Muscle layer of colon (tissue), 2 donors: ENCODE measurements around the gene CLRN3.
A peak's percentile ranks its signal among the peaks of the same experiment; 100 is the strongest.

ENCODE experiments used
- H3K27ac ChIP-seq: one replicate; pipeline ENCODE4 v1.7.0; 2013; ENCODE audit warnings: low read depth, mild to moderate bottlenecking, low read length, moderate library complexity
- H3K27me3 ChIP-seq, 2 donors: one replicate each; pipeline ENCODE4 v1.7.0; 2013; ENCODE audit warnings: low read length in 2 of 2, mild to moderate bottlenecking in 2 of 2; ENCODE audit not compliant: insufficient read depth in 2 of 2, control insufficient read depth in 1 of 2
- H3K36me3 ChIP-seq: one replicate; pipeline ENCODE4 v1.7.0; 2013; ENCODE audit warnings: mild to moderate bottlenecking, low read length; ENCODE audit not compliant: insufficient read depth
- H3K4me1 ChIP-seq: one replicate; pipeline ENCODE4 v1.7.0; 2013; ENCODE audit warnings: mild to moderate bottlenecking, low read length; ENCODE audit not compliant: insufficient read depth
- H3K4me3 ChIP-seq, 2 donors: one replicate each; pipeline ENCODE4 v1.7.0; 2013; ENCODE audit warnings: low read length in 2 of 2, low read depth in 1 of 2, mild to moderate bottlenecking in 1 of 2, moderate library complexity in 1 of 2
- H3K9ac ChIP-seq: one replicate; pipeline ENCODE4 v1.7.0; 2013; ENCODE audit warnings: low read length
- H3K9me3 ChIP-seq: one replicate; pipeline ENCODE4 v1.7.0; 2013; ENCODE audit warnings: mild to moderate bottlenecking, low read length
- donor health status: abdominal sarcoma.
- donor health status: Adenocarcinoma of cecum.

The CLRN3 gene

DNA sequence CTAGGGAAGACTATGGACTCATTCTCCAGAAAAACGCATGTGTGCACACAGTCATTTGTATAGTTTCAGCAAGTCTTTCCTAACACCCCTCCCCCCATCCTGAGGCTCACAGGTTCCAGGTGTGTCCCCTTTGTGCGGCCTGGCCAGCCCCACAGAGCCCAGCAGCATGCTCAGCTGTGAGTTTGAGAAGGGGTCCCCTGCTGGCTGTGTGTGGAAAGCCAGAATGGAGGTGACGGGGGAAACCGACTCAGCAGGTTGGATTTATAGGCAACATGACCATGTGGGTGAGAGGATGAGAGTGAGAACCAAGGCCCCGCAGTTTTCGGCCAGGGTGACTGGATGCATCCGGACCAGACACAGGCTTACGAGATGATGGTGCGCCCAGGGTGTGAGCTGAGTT is 24.1 kb upstream of the CLRN3 start:
- Histone ChIP-seq H3K27me3 (no peaks in the 10 kb centered on the region), H3K9ac (no peak overlapping the region), H3K36me3 (no peaks in the 10 kb centered on the region), H3K27ac (no peak overlapping the region), H3K4me1 (peaks cover 15% of the 10 kb centered on the region), H3K4me3 (no peak overlapping the region), H3K9me3 (no peaks in the 10 kb centered on the region)

DNA sequence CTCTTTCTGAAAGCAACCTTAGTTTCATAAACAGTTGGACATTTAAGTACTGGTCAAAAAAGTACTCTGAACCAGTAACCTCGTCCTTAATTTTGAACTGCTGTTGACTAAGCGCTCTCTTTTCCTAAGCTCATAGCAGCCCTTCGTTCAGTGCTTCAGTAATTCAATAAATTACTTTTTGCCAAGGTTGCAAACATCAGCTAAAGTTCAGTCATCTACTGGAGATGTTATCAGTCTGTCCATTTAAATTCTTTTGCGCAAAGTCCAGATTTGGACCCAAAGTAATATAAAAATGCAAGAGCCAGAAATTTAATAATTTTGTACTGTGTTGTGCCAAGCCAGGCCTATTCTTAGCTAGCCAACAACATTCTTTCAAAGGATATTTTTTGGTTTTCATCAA is 22.6 kb upstream of the CLRN3 start:
- Histone ChIP-seq H3K27me3 (no peaks in the 10 kb centered on the region), H3K27ac (no peak overlapping the region), H3K9me3 (no peaks in the 10 kb centered on the region), H3K4me3 (no peak overlapping the region), H3K36me3 (no peaks in the 10 kb centered on the region), H3K9ac (no peak overlapping the region), H3K4me1 (peaks cover 15% of the 10 kb centered on the region)

DNA sequence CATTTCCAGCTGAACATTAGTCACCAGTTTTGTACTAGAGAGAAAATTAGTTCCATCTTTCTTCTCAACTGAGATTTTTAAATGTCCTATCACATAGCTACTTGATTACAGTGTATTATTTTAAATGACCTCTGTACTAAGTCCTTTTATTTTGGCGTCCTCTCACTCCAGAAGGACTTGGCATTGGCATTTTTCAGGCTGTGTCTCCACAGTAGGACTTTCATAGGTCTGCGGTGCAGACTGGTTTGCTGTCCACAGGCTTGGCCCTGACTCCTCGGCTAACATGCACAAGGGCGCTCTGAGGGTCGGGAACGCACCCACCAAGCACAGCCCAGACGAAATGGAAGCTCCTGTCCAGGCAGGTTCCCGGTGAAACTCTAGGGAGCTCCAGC is 20.6 kb upstream of the CLRN3 start:
- H3K27me3 ChIP-seq, result peaks cover 0 to 4% of the 10 kb centered on the region in 2 donors
- no peaks in the 10 kb centered on the region for H3K4me1 ChIP-seq
- no peak overlapping the region for H3K4me3 ChIP-seq
- H3K27ac ChIP-seq, result no peak overlapping the region
- H3K9me3 ChIP-seq, result no peaks in the 10 kb centered on the region
- H3K9ac ChIP-seq, result no peak overlapping the region
- no peaks in the 10 kb centered on the region for H3K36me3 ChIP-seq

DNA sequence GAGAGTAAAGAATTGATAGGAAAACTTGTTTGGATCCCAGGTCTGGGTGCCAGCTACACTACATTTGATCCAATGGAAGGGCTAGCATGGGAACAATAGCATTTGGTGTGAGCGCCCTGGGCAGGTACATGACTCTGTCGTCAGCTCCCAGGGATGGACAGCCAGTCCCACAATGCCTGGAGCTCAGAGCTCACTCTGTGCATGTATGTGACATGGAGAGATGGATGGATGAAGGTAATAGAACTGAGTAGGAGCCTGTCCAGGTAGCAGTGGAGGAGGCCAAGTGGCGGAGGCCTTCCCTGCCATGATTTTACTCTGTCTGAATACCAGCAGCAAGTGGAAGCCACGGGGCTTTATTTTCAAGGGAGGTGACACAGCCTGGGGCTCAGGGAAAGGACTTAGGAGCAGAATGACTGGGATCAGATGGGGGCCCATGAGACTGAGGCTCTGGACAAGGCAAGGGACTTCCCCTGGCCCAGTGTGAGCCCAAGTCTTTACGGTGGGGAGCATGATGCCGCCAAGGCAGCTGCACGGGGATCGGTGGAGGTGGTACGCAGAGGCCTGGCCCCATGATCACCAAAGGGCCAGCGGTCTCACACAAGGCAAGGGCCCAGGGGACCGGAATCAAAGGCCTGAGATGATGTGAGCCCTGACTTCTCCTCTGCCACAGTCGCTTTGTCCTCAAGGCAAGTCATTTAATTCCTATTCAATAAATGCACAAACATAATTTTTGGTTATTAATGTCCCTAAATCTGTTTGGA is 20.0 kb upstream of the CLRN3 start:
- H3K27me3 ChIP-seq, result peaks cover 0 to 6% of the 10 kb centered on the region in 2 donors
- no peaks in the 10 kb centered on the region for H3K9me3 ChIP-seq
- no peaks in the 10 kb centered on the region for H3K36me3 ChIP-seq
- no peak overlapping the region for H3K27ac ChIP-seq
- H3K9ac ChIP-seq, result no peak overlapping the region
- peaks cover 4% of the 10 kb centered on the region for H3K4me1 ChIP-seq
- no peak overlapping the region for H3K4me3 ChIP-seq

DNA sequence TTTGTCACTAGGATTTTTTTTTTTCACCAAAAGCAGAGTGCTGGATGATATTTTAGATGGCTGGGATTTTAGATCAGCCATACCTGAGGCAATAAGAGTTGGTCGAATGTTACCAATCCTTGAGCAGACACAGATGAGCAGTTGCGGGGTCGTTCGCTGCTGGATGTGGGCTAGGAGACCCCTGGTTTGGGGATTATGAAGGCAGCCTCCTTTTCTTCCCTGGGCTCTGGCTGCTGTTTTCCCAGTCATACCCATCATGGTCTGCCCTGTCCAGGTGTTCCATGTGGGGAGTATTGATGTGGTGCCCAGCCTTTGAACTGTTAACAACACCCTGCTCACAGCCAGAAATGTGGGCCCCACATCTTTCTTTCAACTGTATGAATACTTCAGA is 19.1 kb upstream of the CLRN3 start:
- Histone ChIP-seq H3K36me3 (no peaks in the 10 kb centered on the region), H3K9ac (no peak overlapping the region), H3K27ac (no peak overlapping the region), H3K27me3 (peaks cover 0 to 11% of the 10 kb centered on the region in 2 donors), H3K4me3 (no peak overlapping the region), H3K4me1 (peaks cover 4% of the 10 kb centered on the region), H3K9me3 (no peaks in the 10 kb centered on the region)

DNA sequence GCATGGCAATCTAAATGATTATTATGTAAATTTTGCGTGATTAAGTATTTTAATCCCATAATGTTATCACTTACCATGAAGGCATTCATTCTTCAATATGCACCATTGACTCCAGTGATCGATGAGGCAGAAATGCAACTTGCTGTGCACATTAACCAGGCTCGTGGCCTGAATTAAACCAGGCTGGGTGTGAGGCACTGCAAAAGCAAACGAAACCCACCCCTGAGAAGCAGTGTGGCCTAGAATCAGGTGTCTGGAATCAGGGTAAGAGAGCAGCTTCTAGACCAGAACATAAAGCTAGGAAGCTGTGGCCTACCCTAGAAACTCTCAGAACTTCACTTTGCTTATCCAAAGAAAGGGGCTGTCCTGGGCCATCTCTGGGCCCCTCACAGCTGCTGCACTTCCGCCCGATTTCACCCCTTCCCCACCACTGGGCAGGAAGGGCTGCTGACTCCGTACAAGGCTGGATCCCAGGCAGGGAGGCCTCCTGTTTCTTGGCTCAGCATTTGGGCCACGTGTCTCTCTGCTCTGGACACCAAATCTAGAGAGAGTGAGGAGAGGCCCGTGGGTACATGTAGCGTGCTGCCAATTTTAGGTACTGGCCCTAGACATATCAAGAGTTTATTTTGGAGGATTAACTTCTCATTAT is 18.6 kb upstream of the CLRN3 start:
- Histone ChIP-seq H3K36me3 (no peaks in the 10 kb centered on the region), H3K9ac (no peak overlapping the region), H3K27me3 (peaks cover 0 to 11% of the 10 kb centered on the region in 2 donors), H3K27ac (no peak overlapping the region), H3K4me3 (no peak overlapping the region), H3K4me1 (peaks cover 4% of the 10 kb centered on the region), H3K9me3 (no peaks in the 10 kb centered on the region)

DNA sequence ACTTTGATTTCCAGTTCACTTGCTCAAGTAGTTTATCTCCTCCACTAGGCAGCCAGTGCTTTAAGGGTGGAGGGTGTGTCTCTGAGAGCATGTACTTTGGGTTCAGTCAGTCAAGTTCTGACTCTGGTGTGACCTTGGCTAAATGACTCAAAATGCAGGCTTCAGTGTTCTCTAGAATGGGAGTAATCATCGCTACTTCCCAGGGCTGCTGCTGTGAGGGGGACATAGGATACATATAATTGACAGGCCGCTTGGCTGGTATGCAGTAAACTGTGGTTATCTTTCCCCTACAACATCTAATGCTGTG is 17.7 kb upstream of the CLRN3 start:
- Histone ChIP-seq H3K9ac (no peak overlapping the region), H3K36me3 (no peaks in the 10 kb centered on the region), H3K4me1 (peaks cover 4% of the 10 kb centered on the region), H3K27me3 (peaks cover 0 to 11% of the 10 kb centered on the region in 2 donors), H3K4me3 (no peak overlapping the region), H3K27ac (no peak overlapping the region), H3K9me3 (no peaks in the 10 kb centered on the region)

DNA sequence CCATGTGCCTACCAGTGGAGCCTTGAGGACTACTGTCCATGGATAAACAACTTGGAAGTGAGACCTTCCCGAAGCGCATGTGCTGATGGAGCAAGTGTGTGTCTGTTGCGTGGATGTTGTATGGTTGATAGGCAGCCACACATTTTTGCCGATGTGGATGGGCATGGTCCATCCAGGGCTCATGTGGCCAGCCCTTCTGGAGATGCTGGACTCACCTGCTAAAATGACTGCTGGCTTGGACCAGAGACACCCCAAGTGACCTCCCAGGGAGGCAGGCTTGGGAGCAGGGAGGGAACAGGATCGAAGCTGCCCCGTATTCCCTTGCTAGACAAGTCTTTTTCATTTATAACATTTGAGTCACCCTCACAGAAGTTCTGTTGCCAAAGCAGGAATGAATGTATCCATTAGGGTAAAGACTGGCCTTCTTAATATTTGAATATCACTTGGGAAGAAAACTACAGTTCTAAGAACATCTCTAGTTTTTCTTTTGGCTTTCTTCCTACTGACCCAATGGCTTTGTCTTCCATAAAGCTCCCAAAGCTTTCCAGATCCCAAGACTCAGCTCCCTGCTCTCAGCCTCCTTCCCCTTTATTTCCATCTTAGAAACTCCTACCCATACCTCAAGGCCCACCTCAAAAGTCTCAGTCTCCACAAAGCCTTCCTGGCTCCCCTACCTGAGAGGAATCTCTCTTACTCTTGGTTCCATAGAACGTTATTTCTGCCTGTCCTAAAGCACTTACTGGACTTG is 17.1 kb upstream of the CLRN3 start:
- Histone ChIP-seq H3K36me3 (no peaks in the 10 kb centered on the region), H3K27ac (no peak overlapping the region)

DNA sequence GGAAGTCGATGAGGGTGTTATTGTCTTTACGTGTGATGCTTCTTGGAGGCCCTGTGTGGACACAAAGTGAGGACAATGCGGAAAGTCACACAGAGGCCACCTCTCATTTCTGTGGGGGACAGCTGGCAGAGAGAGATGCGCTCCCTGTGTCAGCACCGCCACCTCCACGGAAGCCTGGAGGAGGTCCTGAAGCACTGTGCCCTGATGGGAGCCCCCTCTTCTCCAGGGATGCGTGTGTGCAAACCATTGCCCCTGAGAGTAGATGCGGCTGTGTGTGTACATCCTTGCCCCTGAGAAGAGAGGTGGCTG is 16.2 kb upstream of the CLRN3 start:
- Histone ChIP-seq H3K36me3 (no peaks in the 10 kb centered on the region), H3K4me1 (peaks cover 4% of the 10 kb centered on the region), H3K9ac (no peak overlapping the region), H3K27me3 (peaks cover 0 to 11% of the 10 kb centered on the region in 2 donors), H3K27ac (no peak overlapping the region), H3K9me3 (no peaks in the 10 kb centered on the region), H3K4me3 (no peak overlapping the region)

More for the DNA sequence above, 17.1 kb upstream of the CLRN3 start:
- H3K27me3 ChIP-seq, result peaks cover 0 to 11% of the 10 kb centered on the region in 2 donors
- H3K4me1 ChIP-seq, result peaks cover 4% of the 10 kb centered on the region
- no peaks in the 10 kb centered on the region for H3K9me3 ChIP-seq
- no peak overlapping the region for H3K4me3 ChIP-seq
- no peak overlapping the region for H3K9ac ChIP-seq

DNA sequence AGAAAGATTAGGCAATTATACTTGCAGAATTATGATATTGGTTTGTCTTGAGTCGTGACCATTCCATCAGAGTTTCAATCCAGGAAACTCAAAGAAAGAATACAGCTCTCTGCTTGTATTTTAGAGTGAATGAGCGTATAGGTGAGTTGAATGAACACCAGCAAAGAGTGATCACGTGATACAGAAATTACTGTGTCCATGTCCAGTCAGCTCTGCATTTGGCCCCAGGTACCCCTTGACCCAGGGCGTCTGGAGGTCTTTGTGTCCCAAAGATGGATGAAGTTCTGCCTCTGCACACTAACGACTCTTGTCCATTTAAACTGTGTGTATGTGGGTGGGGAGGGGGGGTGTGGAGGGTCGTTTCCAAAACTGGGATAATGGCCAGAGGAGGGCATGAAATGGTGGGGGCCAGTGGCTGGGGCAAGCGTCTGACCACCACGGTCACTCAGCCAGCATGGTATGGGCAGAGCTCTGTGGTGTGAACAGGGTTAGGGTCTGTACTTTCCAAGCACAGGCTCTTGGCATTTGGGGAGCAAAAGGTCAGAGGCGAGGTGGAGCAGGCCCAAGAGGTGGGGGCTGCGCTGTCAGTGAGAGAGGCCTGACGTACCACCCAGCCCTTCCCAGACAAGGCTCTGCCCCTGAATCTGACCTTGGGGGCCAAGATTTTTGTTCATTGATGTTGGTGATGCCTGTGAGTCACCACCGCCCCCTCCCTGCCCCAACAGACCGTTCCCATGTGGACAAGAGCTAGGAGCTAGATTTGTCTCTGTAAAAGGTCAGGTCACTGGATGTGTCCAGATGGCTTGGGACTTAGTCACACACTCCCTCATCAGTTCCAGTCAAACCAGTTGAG is 15.6 kb upstream of the CLRN3 start:
- peak overlapping the region; percentile 34 for H3K27ac ChIP-seq
- H3K9me3 ChIP-seq, result no peaks in the 10 kb centered on the region
- peaks cover 4% of the 10 kb centered on the region for H3K4me1 ChIP-seq
- peak overlapping the region in 1 of 2 donors; percentile 32 for H3K4me3 ChIP-seq
- no peak overlapping the region for H3K9ac ChIP-seq
- H3K36me3 ChIP-seq, result no peaks in the 10 kb centered on the region
- peaks cover 0 to 11% of the 10 kb centered on the region in 2 donors for H3K27me3 ChIP-seq
